HG03108 (cell line): ENCODE results near the gene BPHL.
"Not testable (repeated sequence)": the region's sequence is repeated elsewhere in the genome, so short reads cannot be mapped to it uniquely, and the experiment has no call there.

Experiments
- ATAC-seq: cut with Tn5 transposase; IDR thresholded peaks from one replicate; pipeline ENCODE4 v1.9.1; 2021; ENCODE audit warnings: moderate library complexity; ENCODE audit not compliant: unreplicated experiment

BPHL gene

DNA sequence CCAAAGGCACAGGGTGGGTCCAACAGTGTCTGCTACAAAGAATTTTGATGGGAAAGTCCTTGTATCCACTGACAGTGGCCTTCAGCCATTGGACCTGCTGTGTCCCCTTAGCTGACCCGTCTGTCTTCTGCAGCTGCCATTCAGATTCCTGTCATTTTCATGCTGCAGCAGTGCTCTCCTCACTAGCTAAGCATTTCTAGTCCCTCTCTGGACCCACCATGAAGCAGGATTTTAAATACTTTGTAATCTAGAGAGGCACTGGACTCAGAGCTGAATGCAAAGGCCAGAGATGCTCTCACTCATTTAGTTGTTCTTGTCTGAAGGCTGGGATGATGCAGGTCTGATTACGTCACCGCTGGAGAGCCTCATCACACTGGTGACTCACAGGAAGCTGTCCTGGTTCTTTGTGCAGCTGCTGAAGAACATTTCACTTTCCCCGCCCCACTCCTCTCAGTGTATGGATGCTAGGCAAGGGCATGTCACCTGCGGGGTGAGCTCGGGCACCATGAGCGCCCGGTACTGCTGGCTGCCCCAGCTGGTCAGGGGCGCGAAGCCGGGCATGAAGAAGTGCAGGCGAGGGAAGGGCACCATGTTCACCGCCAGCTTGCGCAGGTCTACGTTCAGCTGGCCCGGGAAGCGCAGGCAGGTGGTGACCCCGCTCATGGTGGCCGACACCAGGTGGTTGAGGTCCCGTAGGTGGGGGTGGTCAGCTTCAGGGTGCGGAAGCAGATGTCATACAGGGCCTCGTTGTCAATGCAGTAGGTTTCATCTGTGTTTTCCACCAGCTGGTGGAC, 58.2 kb downstream of the BPHL start:
- ATAC-seq = no peak

DNA sequence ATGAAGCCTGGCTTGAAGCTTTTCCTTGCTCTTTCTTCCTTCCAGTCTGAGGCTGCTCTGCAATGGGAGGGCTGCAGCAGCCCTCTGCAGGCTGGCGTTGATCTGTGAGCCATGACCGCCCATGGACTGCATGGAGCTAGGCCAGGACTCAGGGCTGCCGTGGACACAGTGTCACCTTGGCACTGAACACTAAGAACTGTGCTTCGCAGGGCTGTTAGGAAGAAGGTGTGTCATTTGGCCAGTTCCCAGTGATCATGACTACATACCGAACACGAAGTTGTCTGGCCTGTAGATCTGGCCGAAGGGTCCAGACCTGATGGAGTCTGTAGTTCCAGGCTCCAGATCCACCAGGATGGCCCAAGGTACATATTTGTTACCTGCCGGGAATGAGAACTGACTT, 60.2 kb downstream of the BPHL start:
- ATAC-seq = not testable (repeated sequence)

DNA sequence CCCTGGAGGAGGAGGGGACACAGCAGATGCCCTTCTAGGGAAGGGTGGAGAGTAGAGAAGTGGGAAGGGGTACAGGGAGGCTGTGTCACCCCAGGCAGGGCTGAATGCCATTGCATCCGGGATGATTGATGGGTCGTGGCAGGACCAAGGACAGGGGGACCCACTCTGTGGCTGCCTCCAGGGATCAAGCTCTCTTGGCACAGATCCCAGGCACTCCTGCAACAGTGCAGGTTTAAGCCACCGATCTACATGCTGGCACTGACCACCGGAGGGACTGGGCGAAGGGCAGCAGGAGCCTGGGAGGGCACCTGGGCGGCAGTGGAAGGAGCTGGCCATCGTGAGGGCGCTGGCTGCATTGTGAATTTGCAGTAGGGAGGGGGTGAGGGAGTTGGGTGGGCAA, 61.4 kb downstream of the BPHL start:
- not testable (repeated sequence) for ATAC-seq

DNA sequence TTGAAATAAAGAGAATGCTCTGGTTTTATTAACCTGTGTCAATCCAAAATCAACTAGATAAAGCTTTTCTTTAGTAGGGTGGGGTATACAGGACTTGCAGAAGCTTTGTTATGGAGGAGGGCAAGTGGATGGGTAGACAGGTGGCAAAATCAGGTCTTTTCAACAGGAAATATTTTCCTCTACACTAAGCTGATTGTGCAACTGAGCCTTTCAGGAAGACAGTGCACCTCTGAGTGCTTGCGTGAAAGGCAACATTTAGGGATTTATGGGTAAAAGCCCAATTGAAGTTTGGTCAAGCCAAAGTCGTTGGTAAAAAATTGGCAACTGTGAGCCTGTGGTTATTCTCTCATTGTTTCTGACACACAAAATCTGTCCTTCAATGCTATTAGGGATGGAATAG, 62.6 kb downstream of the BPHL start:
- no peak for ATAC-seq

DNA sequence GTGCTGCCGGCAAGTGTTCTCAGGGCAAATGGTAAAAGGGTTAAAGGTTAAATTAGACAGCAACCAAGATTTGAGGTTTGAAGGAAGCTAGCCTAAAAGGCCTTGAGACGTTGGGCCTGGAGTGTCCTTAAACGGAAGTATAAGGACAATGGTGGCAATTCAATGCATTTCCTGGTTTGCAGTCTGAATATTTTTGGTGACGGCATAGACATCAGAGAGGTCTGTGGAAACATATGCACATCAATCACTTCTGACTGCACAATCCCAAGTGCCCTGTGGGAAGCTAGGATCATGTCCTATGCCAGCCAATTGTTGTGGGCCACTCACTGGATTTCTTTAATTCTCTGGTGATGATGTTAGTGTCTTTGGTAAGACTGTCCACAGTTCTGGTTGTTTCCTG, 64.6 kb downstream of the BPHL start:
- ATAC-seq = no peak

DNA sequence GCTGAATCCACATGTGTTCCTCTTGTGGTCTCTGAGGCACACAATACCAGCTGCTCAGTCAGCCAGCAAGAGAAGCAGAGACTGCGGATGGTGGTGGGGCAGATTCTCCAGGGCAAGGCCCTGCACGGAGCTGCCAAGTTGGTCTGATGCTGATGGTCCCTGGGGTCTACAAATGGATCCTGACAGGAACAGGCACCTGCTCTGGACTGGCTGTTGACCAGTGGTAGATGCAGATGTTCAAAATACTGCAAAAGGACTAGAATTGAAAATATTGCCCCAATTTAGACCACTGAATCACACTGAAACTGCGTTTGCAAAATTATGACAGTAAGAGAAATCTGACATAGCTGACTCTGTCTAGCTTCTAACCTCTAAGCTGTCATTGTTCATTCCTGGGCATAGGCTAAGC, 68.5 kb downstream of the BPHL start:
- ATAC-seq = no peak

DNA sequence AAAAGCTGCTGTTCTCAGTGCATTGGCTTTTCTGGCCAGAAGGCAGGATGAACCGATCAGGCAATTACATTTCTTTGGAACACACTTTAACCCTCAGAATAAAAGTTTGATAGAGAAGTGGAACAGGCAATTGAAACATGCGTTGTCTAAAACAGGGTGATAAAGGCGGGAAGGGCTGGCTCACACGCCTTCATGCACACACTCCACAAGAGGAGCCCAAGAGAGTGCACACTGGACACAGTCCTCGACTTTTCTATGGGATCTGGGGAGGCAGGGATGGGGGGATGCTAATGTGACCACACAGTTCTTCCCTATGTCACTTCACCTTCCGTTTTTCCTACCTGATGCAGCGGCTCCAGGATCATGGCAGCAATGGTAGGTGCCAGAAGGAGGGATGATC, 69.8 kb downstream of the BPHL start:
- no peak for ATAC-seq

DNA sequence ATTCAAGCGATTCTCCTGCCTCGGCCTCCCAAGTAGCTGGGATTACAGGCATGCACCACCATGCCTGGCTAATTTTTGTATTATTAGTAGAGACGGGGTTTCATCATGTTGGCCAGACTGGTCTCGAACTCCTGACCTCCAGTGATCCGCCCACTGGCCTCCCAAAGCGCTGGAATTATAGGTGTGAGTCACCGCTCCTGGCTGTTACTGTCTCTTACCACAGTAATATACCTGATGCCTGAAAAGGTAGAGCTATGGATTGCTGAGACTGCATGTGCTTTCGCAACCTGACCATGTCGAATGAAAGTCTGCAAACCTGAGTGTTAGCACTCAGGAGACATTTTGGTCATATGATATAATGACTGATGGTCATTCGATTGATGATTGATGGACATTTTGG, 70.7 kb downstream of the BPHL start:
- ATAC-seq = not testable (repeated sequence)

DNA sequence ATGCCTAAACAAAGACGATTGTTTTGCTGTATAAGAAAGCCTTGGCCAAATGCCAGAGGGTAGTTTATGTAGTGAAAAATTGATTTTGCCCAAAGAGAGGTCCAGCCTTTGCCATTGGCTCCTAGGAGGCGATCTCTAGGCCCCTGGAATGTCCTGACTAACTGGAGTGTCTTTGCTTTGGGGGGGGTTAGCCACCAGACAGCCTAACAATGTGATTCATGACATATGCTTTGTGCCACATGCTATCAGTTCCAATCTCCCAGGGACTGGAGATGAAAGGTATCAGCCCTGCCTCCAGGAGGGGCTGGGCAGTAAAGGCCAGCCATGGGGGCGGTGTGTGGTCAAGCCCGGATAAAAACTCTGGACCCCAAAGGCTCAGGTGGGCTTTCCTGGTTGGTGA, 71.5 kb downstream of the BPHL start:
- no peak for ATAC-seq

DNA sequence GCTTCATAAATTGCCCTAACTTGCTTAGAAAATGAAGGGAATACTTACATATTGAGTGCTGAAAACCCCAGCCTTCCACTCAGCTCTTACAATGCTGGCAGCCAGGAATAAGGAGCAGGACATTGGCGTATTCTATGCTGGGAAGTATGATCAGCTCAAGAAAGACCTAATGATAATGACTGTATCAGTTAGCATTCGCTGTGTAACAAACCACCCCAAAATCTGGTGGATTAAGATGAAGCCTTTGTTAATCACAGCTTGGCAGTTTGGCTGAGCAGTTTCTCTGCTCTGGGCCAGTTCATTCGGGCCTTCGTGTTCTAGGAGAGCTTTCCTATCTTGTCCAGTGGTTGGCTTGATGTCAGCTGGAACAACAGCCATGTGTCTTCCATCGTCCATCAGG, 72.3 kb downstream of the BPHL start:
- ATAC-seq = no peak

DNA sequence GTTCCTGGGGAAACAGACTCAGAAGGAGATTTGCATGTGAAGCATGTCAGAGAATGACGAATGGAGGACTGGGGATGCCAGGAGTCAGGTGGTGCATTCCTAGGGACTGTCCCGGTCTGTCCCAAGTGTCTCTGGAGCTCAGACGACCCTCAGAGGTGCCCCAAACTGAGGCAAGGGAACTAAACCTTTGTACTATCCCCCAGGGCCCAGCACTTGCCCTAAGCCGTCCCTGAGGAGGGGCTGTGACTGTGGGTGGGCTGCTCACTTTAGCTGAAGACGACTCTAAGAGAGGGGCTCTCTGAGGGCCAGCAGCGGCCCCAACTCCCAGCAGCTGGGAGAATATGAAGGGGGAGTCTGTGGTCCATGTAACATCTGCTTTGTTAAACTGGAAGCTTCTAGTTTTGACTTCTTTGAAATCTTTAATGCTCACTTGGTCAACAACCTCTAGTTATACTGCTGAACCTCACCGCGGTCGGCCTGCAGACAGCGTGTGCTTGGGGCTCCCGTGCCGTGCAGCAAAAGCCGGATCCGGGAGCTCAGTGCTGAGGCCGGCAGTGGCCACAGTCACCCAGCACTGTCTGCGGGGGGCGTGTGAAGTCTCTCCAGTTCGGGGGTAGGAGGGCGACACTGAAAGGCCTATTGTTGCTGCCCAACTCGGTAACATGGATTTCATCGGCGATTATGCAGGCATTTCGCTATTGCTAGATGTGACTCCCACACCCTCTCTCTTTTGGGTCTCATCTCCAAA, 74.8 kb downstream of the BPHL start:
- no peak for ATAC-seq

DNA sequence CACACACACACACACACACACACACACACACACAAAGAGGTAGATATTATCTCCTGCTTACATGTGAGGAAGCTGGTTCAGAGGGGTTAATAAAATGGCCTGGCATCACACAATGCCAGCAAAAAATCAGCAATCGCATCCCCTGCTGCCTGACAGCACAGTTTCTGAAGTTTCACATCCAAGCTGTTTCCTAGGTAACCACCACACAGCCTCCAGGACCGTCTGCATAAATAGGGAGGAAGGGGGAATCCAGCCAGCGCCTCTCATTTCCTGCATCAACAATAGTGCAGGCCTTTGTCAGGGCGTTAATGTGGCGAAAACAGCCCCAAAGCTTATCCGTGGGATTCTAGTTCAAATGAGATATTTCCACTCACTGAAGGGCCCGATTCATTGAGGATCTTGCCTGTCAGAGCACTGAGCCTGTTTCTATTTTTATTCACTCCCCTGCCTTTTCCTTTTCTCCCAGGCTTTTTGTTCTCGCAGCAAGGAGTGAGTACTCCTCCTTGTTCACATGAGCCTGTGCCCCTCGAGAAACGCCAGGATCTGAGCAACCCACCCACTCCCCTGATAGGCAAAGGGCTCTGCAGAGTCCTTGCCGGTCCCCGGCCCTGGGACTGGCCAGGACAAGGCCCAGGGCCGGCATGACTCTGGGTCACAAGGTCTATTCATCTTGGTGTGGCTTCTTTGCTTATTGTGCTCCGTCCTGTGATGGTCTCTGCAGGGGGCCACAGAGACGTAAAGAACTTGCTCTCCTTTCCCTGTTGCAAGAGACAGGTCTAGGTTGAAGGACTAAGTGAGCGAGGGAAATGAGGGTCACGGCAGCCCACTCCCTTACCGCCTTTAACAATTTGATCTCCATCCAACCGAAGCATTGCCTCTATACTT, 76.3 kb downstream of the BPHL start:
- ATAC-seq = no peak

DNA sequence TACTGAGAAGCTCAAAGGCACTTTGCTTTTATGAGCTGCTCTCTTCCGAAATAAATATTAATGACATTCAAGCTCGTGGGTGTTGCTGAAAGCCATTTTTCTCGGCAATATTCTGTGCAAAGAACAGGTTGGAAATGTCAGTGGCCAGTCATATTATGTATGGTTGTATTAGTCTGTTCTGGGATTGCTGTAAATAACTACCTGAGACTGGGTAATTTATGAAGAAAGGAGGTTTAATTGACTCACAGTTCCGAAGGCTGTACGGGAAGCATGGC, 76.8 kb downstream of the BPHL start:
- ATAC-seq = no peak

DNA sequence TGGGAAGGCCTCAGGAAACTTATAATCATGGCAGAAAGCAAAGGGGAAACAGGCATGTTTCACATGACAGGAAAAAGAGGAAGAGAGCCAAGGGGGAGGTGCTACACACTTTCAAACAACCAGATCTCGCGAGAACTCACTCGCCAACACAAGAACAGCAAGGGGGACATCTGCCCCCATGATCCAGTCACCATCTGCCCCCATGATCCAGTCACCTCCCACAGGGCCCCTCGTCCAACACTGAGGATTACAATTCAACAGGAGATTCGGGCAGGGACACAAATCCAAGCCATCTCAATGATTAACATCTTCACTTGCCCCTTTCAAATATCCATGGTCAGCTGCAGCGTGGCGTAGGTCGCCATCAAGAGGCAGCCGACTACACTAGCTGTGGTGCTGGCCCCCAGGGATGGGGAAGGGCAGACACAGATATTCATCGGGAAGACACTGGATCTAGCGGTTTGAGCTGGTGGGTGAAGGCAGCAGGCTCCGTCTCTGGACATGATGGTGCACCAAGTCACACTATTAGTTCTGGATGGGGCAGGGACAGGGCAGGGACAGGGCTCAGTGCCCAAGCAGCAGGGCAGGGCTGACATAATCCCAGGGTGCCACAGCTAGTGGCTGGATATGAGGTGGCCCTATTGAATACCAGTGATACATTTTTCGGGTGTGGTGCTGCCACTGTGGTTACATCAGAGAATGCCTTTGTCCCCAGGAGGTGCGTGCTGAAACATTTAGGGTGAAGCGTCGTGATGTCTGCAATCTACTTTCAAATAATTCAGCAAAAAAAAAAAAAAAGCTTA, 77.4 kb downstream of the BPHL start:
- no peak for ATAC-seq

DNA sequence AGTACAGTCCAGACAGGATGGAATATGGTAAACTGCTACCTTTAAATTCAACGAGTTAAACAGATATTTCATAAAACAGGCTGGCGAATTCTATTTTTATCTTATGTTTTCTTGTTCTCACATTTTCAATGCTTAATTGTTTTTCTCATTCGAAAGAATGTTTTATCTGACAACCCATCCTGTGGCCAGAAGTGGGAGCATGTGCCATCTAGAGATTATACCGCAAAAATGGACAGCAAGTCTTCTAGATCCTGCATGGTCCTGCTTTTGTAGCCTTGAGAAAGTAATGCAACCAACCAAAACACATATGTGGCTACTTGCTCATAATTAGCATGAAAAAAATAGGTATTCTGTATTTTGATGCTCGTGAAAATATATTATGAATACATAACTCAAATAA, 78.3 kb downstream of the BPHL start:
- ATAC-seq = no peak

DNA sequence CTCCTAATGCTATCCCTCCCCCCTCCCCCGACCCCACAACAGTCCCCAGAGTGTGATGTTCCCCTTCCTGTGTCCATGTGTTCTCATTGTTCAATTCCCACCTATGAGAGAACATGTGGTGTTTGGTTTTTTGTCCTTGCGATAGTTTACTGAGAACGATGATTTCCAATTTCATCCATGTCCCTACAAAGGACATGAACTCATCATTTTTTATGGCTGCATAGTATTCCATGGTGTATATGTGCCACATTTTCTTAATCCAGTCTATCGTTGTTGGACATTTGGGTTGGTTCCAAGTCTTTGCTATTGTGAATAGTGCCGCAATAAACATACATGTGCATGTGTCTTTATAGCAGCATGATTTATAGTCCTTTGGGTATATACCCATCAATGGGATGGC, 79.2 kb downstream of the BPHL start:
- not testable (repeated sequence) for ATAC-seq

DNA sequence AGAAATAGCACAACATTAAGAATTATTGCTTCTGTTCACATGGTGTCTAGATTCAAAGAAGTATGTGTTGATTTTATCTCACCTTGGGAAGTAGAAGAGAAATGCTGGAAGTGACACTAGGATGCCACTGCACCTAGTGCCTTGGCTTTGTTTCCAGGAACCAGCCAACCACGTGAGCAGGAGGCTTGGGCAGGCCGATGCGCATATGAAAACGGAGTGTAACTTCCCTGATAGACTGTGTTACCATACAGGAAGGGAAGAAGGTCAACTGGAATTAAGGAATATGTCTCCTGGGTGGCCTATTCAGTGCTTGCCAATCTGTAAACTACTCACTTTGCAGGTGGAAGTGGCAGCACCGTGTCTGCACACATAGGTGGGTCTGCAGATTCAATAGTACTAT, 80.9 kb downstream of the BPHL start:
- ATAC-seq = no peak

DNA sequence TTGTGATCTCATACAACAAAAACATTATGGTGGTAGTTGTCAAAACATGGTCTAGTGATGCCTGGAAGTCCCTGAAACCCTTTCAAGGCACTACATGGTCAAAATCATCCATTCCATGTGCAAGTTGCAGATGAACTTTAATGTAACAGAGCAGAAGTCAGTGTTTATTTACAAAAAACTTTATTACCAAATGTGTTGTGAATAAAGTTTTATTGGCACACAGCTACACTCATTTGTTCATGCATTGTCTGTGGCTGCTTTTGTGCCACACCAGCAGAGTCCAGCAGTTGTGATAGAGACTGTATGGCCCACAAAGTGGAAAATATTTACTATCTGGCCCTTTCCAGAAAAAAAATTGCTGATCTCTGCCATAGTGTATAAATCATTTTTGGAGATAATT, 82.2 kb downstream of the BPHL start:
- no peak for ATAC-seq

DNA sequence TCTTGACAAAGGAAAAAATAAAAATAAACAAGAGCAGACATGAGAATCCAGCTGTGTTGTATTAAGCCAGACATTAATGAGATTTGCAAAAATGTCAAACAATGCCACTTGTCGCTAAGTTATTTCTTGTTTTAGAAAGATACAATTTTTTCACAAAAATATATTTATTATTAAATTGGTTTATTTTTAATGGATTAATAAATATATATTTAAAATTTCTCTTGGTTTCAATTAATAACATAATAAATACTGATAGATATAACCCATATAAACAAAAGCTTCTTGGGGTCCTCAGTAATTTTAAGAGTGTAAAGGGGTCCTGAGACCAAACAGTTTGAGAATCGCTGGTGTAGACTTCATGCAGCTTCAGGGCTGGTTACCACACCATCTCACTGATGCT, 82.9 kb downstream of the BPHL start:
- ATAC-seq = no peak
